NOMO-1 treated with DMSO at 0.1 percent for 48 hours (cell line): ENCODE data around the gene HESX1.
A peak's percentile ranks its signal among the peaks of the same experiment; 100 is the strongest.

Experiments used
- DNase-seq: peaks from one replicate; lab custom pipeline; 2025; ENCODE audit not compliant: unreplicated experiment; lab: John Stamatoyannopoulos, UW

Gene HESX1

DNA sequence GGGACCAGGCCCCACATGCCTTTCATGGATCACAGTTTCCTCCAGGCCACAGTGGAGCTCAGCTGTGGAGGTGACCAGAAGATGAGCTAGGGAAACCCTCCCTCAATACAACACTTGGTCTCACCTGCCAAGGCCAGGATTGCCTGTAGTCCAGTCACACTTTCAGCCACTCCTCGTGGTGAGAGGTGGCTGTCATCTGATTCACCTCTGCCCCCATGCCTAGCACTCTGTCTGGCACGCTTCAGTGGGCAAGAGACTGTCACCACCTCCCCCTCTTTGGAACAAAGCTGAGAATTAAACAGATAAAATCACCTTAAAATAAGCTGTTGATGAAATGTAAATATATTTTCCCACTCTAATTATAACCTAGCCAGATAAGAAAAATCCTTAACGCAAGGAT, 30.7 kb downstream of the HESX1 start:
- DNase-seq = no peak

DNA sequence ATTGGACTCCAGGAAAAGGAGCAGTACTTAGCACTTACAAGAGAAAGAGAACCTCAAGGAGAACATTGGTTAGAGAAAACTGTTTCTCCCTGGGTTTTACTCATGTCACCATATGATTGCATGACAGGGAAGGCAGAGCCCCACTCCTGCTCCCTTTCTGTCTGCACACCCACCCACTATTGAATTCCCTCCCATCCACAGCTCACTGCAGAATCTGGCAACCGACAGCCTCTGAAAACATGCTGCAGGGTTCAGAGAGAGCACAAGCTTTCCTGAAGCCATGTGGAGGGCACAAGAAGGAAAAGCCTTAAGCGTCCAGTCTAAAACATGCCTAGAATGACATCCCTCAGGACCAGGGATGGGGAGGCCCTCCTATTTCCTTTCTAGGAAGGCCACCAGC, 31.6 kb downstream of the HESX1 start:
- DNase-seq = no peak

DNA sequence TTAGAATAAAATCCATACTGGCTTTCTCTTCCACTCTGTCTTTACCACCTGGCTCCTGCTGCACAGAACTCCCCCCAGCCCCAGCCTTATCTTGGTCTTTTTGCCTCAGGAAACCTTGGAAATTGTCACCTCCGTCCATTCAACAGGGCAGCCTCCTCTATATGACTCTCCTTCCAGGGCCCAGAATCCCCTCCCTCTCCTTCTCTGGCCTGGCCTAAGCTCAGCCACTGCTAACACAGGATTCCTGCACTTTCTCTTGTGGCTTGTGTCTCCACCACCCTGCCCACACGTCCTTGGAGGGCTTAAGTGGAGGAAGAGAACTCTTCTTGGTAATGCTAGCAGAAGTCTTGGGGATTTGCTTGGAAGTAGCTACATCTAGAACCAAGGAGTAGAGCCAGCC, 33.1 kb downstream of the HESX1 start:
- no peak for DNase-seq

DNA sequence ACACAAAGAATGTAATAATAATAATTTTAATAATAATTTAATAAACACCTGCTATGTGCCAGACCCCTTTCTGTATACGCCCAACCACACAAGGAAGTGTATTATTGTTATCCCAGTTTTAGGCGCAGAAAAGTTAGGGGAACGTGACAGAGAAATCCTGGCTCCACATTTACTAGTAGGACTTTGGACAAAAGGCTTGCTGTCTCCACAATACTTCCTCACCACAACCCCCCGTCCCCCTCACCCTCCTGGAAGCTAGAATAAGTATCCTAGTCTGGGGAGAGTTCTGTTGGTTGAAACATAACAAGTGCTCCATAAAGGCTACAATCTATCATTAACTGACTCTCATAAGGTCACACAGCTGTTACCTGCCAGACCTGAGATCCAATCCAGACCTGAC, 34.1 kb downstream of the HESX1 start:
- no peak for DNase-seq

DNA sequence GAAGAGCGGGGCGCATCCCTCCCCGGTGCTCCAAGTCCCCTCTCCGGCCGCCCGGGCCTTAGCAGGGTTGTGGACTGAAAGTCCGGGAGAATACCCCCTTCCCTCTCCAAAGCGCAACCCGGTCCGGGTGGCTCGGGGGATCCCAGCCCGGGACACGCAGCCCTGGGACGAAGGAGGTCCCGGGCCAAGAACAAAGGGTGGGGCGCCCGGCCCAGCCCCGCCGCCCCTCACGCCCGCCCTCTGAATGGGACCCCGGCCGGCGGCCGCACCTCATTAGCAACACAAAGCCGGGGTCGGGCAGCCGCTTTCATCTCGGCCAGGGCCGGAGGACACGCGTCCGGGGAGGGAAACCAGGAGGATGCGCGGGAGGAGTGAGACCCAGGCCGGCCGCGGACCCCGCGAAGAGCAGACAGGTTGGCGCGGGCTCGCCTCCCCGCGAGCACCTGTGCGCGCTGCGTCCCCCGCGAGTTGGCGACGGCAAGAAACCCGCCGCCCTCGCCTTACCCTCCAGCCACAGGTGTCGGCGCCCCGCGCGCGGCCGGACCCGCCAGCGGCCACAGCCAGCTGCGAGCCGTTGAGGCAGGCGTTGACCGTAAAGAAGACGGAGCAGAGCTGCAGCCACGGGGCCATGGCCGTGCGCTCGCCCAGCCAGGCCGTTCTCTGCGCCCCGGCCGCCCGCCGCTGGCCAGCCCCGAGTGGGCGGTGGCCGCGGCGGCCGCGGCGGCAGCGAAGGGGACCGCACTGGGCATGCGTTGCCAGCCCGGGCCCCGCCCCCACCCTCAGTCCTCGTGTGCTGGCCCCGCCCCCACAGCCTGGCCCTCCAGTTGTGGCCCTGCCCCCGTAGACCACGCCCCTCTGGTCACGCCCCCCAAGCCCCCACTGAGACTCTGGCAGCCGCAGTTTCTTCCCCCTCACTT, 34.9 kb downstream of the HESX1 start, which contains the start of gene IL17RD:
IL17RD (minus strand) TSS at position 697 of the 917 bp plus-strand sequence; CDS start at position 630, 67 bp downstream.
- DNase-seq = peak; percentile 36

DNA sequence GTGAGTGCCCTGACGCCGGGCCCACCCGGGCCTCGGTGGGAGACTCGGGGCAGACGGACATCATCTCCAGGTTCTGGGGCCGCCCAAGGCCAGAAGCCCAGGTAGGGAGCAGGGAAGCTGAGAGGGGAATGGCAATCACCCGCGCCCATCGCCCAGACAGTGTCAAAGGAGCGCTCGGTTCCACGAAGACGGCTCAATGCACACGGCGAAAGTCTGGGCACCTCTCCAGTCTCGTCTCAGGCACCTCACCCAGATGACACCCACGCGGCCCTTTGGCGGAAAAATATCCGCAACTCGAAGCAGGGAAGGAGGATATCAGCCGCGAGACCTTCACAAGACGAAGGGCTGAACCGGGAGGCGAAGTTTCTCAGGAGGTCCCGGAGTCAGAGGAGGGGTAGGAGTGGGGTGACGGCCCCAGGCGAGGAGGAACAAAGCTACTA, 35.5 kb downstream of the HESX1 start:
- no peak for DNase-seq

DNA sequence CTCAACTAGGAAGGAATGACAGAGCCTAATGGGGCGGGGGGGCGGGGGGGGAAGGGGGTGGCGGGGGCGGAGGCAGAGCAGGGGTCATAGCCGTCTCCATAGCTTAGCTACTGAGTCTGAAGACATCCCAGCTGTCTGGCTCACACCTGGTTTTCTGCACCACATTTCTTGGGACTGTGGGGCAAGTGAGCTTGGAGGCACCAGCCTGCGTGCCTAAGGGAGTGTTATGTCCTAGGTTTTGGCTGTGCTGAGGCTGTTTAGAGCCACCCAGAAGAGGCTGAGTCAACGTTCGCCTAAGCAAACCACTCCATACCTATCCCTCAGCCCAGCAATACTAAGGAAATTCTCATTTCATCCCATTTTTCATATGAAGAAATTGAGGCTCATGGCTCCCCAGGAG, 36.0 kb downstream of the HESX1 start:
- no peak for DNase-seq

DNA sequence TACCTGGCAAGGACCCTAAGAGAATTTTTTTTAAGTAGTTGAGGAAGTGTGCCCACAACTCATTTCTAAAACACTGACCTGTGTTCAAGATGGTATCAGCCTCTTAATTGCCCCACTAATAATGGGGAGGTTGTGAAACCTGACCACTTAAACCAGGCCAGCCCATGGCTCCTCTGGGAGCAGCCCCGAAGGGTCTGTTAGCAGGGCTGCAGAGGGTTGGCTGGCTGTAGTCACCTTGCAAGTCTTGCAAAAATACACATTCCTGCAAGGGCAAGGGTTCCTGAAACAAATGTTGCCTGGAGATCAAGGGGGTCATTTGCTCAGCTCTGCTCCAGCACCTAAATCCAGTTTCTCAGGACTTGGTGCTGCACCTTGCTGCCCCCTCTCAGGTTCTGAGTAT, 37.9 kb downstream of the HESX1 start:
- no peak for DNase-seq

DNA sequence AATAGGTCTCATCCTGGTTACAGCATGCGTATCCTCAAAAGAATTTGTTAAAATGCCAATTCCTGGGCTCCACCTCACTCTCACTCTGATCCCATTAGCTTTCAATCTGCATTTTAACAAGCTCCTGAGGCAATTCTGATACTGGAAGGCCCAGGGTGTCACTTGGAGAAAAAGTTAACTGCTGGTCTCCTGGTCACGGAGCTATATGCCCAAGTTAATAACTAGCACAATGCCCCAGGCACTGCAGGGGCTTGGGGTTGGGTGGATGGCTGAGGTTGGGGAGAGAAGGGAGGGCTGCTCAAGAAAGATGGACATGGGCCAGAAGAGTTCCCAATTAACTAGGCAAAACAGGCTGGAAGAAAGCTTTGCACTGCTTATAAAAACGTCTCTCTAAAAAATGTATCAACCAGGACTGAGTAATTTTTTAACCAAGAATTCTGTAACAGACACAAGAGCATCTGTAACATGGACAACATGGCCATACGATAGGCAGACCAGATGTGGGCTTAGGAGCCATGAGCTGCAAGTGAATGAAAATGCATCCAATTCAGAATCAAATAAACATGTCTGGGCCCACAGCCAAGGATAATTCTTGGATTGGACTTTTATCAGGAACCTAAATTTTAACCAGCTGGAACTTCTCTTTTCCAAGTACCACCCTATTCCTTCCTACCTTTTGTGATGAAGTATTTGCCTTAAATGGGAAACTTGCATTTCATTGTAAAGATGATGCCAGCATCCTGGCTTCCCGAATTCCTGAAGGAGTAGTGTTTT, 38.8 kb downstream of the HESX1 start:
- DNase-seq = no peak

DNA sequence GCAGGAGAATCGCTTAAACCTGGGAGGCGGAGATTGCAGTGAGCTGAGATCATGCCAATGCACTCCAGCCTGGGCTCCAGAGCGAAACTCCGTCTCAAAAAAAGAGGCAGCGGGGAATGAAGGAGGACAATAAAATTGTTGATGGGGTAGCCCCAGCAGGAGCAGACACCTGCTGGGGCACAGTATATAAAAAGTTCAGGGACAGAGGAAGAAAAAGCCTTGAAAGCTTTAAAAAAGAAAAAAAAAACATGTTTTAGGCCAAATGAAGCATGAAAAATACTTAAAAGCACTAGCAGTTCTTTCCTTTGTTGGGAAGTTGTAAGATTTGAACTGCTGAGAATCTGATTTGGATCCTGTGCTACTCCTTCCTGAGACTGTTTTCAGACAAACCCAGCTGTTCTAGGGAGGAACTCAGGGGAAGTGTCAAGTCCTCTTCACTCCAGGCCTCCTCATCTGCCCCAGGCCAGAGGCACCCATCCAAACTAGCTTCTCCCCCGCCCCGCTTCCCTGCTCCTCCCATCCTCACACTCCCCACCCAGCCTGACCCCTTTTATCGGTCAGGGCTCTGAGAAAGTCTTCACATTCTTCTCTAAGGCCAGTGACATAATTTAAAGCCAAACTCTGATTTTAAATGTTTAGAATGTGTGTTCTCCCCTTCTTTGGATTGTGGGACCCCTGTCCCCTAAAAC, 39.6 kb downstream of the HESX1 start:
- DNase-seq = no peak

DNA sequence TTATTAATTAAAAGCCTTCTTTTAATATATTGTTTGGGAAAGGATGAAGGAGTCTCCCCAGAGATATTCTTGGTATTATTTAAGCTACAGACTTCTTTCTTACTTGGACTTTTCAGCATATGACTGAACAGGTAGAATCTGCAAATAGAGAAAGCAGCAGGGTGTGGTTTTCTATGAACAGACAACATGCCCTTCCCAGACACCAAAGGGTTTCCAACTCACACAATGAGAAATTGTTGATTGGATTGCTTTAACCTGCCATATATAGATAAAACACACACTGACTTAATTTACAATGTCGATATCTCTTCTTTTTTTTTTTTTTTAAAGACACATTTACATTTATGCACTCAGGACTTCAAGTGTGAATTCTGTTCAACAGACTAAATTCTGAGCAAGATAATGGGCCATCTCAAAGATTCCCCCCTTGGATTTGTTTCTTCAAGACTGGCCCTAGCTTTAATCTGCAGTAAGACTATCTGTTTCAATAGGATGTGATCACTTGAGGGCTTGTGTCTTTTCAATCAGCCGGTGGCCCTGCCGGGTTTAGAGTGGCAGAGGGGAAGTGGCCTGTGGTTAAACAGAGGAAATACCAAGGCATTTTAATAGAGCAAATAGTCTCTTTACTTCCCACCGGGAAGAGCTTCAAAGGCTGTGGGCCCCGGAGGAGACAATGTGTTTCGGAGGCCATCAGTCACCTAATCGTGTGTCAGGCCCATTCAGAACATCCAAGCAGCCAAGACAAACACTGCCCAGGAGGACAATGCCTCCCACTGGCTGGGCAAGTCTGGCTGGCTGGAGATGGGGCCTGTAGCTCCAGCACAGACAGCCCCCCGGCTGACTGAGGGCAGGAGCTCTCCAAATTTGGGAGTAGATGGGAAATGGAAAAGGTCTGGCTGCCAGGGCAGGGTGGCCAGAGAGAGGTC, 40.7 kb downstream of the HESX1 start:
- peak; percentile 67 for DNase-seq

DNA sequence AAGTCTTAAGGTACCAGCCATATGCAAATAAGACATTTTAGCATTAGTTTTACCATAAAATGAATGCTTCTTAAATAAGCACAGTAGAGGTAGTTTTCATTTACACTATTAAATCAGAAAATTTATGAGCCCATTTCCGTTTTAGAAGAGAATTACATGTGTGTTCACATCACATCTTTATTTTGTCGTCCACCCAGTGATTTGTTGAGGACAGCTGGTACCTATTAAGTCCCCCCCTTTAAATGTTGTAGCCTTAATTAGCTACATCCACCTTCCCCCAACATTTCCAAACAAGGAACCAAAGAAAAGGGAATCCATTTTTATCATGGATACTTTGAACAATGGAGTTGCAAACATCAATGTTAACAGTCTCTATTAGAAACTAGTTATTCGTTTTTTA, 41.5 kb downstream of the HESX1 start:
- no peak for DNase-seq

DNA sequence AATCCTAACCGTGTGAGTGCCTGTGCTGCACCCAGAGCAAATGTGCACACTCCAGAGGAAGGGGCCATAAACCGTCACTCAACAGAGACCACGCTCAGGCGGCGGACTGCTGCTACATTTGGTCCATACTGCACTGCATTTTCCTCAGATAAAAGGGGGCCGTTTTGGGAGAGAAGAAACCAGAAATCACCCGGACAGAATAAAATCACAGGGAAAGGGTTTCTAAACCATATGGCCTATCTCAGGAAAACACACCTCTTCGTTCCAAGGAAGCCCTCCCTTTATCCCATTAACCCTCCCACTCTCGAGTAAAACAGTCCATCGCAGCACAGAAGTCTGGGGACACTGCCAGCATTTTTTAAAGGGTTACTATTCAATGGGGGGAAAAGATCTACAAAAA, 42.2 kb downstream of the HESX1 start:
- DNase-seq = no peak

DNA sequence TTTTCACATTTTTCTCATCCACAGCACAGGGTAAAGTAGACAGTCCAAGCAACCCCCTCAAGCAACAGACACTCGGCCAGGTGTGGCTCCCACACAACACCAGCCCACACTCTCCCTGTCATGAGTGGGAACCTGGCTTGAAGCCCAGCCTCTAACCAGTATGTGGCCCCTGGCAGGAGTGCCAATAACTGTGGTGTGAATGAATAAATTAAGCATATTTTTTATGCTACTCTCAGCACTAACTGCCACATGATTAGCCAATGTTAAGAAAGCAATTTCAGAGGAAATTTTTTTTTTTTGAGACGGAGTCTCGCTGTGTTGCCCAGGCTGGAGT, 44.5 kb downstream of the HESX1 start:
- no peak for DNase-seq

DNA sequence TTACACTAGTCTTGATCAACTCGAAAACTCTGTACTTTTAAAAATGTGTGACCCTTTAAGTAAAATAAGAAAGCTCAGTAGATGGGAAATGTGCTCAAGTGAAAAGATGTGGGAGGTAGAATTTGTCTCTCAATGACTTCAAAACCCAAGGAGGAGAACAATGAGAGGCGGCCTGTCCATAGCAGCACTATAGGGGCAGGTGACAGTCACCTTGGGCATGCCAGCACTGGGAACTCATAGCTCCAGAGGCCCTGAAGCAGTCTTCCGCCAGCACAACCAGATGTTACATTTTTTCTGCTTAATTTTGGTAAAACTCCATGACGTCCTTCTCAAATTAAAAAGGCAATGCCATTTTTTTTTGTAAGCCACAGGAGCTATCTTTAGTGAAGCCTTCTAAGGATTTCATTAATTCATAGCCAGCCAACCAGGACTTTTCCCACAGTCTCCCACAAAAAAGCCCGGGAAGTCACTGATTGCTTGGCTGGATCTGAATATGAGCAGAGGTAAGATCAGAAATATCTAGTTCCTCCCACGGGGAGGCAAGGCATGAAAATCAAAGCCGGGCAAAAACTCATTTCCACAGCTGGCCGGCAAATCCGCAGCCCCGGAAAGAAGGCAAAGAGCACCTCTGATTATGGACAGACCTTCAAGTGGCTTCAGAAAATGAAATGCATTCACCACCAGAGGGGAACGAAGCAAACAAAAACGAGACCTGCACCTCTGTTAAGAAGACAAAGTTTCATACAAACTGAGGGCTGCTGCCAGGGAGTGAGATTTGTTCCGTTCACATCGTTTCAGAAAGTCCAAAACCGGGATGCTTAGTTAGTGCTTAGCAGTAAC, 45.1 kb downstream of the HESX1 start:
- no peak for DNase-seq

DNA sequence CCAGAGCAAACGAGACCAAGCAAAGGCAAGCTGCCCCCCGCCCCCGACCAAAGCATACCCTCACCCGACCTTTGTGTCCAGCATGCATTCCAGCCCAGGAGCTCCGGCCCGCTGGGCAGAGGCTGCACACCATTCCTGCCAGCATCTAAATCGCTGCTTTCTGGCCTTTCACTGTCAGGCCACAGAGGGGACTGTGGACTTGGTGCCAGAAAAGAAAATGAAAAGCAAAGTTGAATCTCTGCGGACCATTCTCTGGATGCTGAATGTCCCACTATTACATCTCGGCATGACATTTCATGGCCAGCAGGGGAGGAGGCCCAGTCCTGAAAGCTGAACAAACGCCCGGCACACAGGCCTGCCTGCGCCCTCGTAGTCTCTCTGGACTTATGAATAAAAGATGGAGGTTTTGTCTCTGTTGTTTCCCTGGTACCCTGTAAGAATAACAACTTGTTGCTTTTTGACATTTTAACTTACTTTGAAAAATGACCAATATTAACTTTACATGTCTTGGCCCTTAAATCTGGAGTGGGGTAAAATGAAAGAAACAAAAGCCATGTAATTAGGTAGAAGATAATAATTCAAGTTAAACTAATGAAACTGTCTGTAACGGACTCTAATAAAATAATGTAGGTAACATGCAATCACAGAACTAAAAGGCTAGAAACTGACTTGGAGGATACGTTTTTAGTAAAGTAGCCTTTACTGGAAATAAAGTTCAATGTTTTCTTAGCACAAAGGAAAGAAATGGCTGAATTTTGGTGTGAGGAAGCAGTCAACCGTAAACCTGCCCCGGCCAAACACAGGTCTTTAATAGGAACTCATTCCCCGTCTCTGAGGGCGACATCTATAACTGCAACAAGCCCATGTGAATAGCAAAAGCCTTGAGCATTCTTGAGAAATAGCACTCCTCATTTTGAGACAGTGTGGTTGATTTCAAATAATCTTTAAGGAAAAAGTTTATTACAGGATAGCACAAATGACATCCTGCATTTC, 47.3 kb downstream of the HESX1 start:
- no peak for DNase-seq

DNA sequence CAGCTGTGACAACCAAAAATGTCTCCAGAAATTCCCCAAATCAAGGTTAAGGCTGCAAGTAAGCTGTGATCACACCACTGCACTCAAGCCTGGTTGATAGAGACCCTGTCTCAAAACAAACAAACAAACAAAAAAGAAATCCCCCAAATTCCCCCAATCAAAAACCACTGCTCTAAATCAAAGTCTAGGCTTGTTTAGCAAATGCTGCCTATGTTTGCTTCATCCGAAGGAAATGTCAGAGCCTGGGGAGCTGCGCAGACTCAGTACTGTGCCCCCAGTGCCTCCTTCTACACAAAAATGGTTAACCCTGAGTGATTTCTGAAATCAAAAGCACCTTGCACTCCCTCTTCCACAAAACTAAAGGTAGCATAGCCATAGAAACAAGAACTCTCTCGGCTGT, 48.0 kb downstream of the HESX1 start:
- DNase-seq = no peak

DNA sequence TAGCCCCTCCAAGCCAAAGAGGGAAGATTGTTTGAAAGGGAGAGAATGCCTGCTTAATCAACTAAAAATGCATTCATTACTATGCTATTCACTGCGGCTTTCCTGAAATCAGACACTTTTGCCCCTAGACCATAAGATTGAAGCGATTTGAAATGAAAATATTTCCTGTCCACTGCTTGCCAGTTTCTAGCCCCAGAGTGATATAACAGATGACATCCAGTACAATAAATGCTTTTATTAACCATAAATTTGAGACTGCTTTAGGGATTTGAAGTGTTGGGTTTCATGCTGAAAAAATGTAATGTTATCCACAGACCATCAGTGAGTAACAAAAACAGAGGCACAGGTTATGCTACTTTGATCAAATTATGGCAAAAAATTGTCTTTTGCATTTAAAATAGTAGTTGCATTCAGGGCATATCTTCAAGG, 48.7 kb downstream of the HESX1 start:
- no peak for DNase-seq
